Mucosa of gallbladder (tissue), 1 donor: Measurements from ENCODE around the gene ACSM3. TPM values are rescaled to one million over a fixed set of nuclear protein-coding genes. Genes with fewer than 3 reads are reported as not detected.

ENCODE experiments used
- total RNA-seq: library from RNA; stranded (reverse); gene quantifications from one replicate; pipeline ENCODE4 v1.2.1, GENCODE V29; 2021
- donor health status: DM: no; HTN: no; CAD: no.

Gene ACSM3
- total RNA-seq, 1 donor from 2014 or later, result 11.0 TPM

Other genes with a start within 250 kb of the ACSM3 start
- gene ACSM2B, start 187.6 kb upstream of the ACSM3 start, total RNA-seq, result 0.17 TPM
- 0.20 TPM for gene ACSM1, start 66.3 kb upstream of the ACSM3 start, total RNA-seq
- gene THUMPD1, start 22.2 kb upstream of the ACSM3 start, total RNA-seq, result 40.7 TPM
- 18.6 TPM for gene ERI2, start 42.5 kb downstream of the ACSM3 start, total RNA-seq
- gene REXO5, start 42.5 kb downstream of the ACSM3 start, total RNA-seq, result 2.2 TPM
- 22.2 TPM for gene DCUN1D3, start 136.3 kb downstream of the ACSM3 start, total RNA-seq
- gene LYRM1, start 136.8 kb downstream of the ACSM3 start, total RNA-seq, result 28.6 TPM